ENCODE results near the gene HMGN3. TPM values are rescaled to one million over a fixed set of nuclear protein-coding genes. Genes with fewer than 3 reads are reported as not detected.

The HMGN3 gene
- polyA plus RNA-seq, 1 donor from 2014 or later: 121 TPM

DNA sequence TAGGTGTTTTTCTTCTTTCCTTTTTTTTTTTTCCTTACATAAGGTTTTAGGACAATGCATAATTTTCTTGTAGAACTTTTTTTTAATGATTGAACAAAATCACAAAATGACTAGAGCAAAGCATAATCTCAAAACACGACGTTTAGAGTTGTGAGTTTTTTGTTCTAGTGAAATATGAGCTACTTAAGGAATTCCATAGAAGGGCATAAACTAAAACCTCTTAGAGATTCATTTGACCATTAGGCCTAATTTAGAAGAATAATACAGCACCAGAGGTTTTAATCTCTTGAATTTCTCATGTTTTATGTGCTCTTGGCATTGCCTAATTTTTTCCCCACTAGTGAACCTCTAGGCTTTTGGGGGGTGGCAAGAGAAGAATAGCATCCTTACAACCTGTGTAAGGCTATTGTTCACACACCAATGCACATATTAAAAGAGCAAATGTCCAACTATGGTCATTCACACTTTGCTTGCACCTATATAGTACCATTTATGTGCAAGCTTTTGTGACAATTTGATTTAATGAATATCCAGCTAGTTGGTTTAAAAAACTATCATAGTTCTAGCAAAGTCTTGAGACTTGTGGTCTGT, 44.6 kb downstream of the HMGN3 start:
- Histone ChIP-seq H3K27me3 (ENCODE audit: insufficient read depth, low read depth, low read length) (no peaks in the 10 kb centered on the region), H3K9me2 (ENCODE audit: insufficient read depth, low read length) (no peaks in the 10 kb centered on the region), H3K79me2 (replicated peaks; ENCODE audit: insufficient read depth, low read length) (no peaks in the 10 kb centered on the region), H2AFZ (ENCODE audit: low read depth, low read length) (no peak overlapping the region), H3K36me3 (ENCODE audit: insufficient read depth, low read length) (no peaks in the 10 kb centered on the region), H3K9me3 (ENCODE audit: low read length) (no peaks in the 10 kb centered on the region), H3K4me3 (ENCODE audit: low read length) (no peak overlapping the region), H3K27ac (ENCODE audit: low read length) (no peak overlapping the region), H3K9ac (ENCODE audit: low read length) (no peak overlapping the region), H3K4me2 (ENCODE audit: low read length) (no peak overlapping the region), H3F3A (ENCODE audit: insufficient read depth, low read length, poor library complexity, severe bottlenecking) (no peaks in the 10 kb centered on the region), H4K20me1 (ENCODE audit: insufficient read depth) (no peaks in the 10 kb centered on the region)
- TF ChIP-seq, protein P1, sequence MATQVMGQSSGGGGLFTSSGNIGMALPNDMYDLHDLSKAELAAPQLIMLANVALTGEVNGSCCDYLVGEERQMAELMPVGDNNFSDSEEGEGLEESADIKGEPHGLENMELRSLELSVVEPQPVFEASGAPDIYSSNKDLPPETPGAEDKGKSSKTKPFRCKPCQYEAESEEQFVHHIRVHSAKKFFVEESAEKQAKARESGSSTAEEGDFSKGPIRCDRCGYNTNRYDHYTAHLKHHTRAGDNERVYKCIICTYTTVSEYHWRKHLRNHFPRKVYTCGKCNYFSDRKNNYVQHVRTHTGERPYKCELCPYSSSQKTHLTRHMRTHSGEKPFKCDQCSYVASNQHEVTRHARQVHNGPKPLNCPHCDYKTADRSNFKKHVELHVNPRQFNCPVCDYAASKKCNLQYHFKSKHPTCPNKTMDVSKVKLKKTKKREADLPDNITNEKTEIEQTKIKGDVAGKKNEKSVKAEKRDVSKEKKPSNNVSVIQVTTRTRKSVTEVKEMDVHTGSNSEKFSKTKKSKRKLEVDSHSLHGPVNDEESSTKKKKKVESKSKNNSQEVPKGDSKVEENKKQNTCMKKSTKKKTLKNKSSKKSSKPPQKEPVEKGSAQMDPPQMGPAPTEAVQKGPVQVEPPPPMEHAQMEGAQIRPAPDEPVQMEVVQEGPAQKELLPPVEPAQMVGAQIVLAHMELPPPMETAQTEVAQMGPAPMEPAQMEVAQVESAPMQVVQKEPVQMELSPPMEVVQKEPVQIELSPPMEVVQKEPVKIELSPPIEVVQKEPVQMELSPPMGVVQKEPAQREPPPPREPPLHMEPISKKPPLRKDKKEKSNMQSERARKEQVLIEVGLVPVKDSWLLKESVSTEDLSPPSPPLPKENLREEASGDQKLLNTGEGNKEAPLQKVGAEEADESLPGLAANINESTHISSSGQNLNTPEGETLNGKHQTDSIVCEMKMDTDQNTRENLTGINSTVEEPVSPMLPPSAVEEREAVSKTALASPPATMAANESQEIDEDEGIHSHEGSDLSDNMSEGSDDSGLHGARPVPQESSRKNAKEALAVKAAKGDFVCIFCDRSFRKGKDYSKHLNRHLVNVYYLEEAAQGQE (IDR thresholded peaks at IDR 0.05; ENCODE audit: borderline replicate concordance): no peak
- TF ChIP-seq EZH2 (IDR thresholded peaks at IDR 0.05; ENCODE audit: borderline replicate concordance, insufficient read depth, low read length, poor library complexity, severe bottlenecking): no peak
- TF ChIP-seq, protein P2, sequence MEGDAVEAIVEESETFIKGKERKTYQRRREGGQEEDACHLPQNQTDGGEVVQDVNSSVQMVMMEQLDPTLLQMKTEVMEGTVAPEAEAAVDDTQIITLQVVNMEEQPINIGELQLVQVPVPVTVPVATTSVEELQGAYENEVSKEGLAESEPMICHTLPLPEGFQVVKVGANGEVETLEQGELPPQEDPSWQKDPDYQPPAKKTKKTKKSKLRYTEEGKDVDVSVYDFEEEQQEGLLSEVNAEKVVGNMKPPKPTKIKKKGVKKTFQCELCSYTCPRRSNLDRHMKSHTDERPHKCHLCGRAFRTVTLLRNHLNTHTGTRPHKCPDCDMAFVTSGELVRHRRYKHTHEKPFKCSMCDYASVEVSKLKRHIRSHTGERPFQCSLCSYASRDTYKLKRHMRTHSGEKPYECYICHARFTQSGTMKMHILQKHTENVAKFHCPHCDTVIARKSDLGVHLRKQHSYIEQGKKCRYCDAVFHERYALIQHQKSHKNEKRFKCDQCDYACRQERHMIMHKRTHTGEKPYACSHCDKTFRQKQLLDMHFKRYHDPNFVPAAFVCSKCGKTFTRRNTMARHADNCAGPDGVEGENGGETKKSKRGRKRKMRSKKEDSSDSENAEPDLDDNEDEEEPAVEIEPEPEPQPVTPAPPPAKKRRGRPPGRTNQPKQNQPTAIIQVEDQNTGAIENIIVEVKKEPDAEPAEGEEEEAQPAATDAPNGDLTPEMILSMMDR (IDR thresholded peaks at IDR 0.05; ENCODE audit: poor library complexity, severe bottlenecking): no peak
- no peak for TF ChIP-seq EP300 (conservative IDR thresholded peaks at IDR 0.05; ENCODE audit: poor library complexity, severe bottlenecking)
- no peak for TF ChIP-seq MXI1 (conservative IDR thresholded peaks at IDR 0.05; ENCODE audit: poor library complexity, severe bottlenecking)
- no peak for TF ChIP-seq RAD21 (conservative IDR thresholded peaks at IDR 0.05)
- TF ChIP-seq POLR2AphosphoS5 (IDR thresholded peaks at IDR 0.05): no peak
- no peak for TF ChIP-seq SMC3 (conservative IDR thresholded peaks at IDR 0.05; ENCODE audit: poor library complexity)
- TF ChIP-seq TAF1 (IDR thresholded peaks at IDR 0.05; ENCODE audit: low read depth): no peak

DNA sequence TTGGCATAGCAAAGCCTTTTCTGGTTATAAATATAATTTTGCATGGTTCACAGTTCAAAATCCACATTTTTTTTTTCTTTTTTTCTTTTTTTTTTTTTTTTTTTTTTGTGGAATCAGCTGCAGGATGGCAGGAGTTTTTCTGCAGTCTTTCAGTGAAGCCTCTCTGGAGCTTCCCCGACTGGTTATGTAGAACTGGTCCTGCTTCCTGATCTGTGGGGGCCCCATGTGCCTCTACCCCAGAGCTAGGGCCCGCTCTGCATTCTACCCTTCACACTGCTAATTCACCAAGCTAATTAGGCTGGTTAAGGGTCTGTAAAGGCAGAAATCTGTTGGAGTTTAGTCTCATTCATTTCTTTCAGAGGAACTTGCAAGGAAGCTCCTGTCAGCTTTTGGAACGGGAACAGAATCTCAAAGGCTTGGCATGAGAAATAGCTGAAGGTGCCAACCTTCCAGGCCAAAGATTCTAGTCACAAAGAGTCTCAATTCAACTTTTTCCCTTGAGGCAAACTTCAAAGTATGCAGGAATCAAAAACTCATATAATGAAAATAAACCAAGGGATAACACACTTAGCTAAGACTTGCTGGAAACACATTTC, 45.5 kb downstream of the HMGN3 start:
- no peak overlapping the region for H3K4me2 ChIP-seq (ENCODE audit: low read length)

More for the DNA sequence above, 45.5 kb downstream of the HMGN3 start:
- Histone ChIP-seq H3K36me3 (ENCODE audit: insufficient read depth, low read length) (no peaks in the 10 kb centered on the region), H3K27ac (ENCODE audit: low read length) (no peak overlapping the region), H3K27me3 (ENCODE audit: insufficient read depth, low read depth, low read length) (no peaks in the 10 kb centered on the region), H3F3A (ENCODE audit: insufficient read depth, low read length, poor library complexity, severe bottlenecking) (no peaks in the 10 kb centered on the region), H3K4me3 (ENCODE audit: low read length) (no peak overlapping the region), H4K20me1 (ENCODE audit: insufficient read depth) (no peaks in the 10 kb centered on the region), H3K9me3 (ENCODE audit: low read length) (no peaks in the 10 kb centered on the region), H3K79me2 (replicated peaks; ENCODE audit: insufficient read depth, low read length) (no peaks in the 10 kb centered on the region), H3K9ac (ENCODE audit: low read length) (no peak overlapping the region), H3K9me2 (ENCODE audit: insufficient read depth, low read length) (no peaks in the 10 kb centered on the region), H2AFZ (ENCODE audit: low read depth, low read length) (no peak overlapping the region)
- TF ChIP-seq TAF1 (IDR thresholded peaks at IDR 0.05; ENCODE audit: low read depth) (no peak), MXI1 (conservative IDR thresholded peaks at IDR 0.05; ENCODE audit: poor library complexity, severe bottlenecking) (no peak), EZH2 (IDR thresholded peaks at IDR 0.05; ENCODE audit: borderline replicate concordance, insufficient read depth, low read length, poor library complexity, severe bottlenecking) (no peak), EP300 (conservative IDR thresholded peaks at IDR 0.05; ENCODE audit: poor library complexity, severe bottlenecking) (no peak), SMC3 (conservative IDR thresholded peaks at IDR 0.05; ENCODE audit: poor library complexity) (no peak), RAD21 (conservative IDR thresholded peaks at IDR 0.05) (no peak), POLR2AphosphoS5 (IDR thresholded peaks at IDR 0.05) (no peak)
- TF ChIP-seq, protein P1 (IDR thresholded peaks at IDR 0.05; ENCODE audit: borderline replicate concordance): no peak
- TF ChIP-seq, protein P2 (IDR thresholded peaks at IDR 0.05; ENCODE audit: poor library complexity, severe bottlenecking): no peak
